Jurkat, Clone E6-1 (cell line): ENCODE results near the gene P2RY2.

Experiments used
- DNase-seq: peaks from one replicate; pipeline ENCODE4 v3.0.0-alpha.2; 2011; ENCODE audit warnings: low read depth, low spot score
- H3K4me3 ChIP-seq: 2 replicates; pipeline ENCODE4 v1.5.1; 2011; ENCODE audit warnings: mild to moderate bottlenecking, low read length, control low read depth, moderate library complexity

The P2RY2 gene

GRCh38 chr11:73236854-73237253, 18.8 kb downstream of the P2RY2 start:
- no peak for DNase-seq
- H3K4me3 ChIP-seq: no peak overlapping the region

GRCh38 chr11:73237471-73238290, 19.6 kb downstream of the P2RY2 start:
- no peak for DNase-seq
- H3K4me3 ChIP-seq: no peak overlapping the region

- no peak for DNase-seq
- no peak overlapping the region for H3K4me3 ChIP-seq
These were observed 21.0 kb downstream of the P2RY2 start for GRCh38 chr11:73239111-73239521.

GRCh38 chr11:73239571-73240189, 21.6 kb downstream of the P2RY2 start:
- H3K4me3 ChIP-seq: no peak overlapping the region
- no peak for DNase-seq

GRCh38 chr11:73240190-73240781, 22.2 kb downstream of the P2RY2 start:
- H3K4me3 ChIP-seq: no peak overlapping the region
- DNase-seq: no peak

- H3K4me3 ChIP-seq: no peak overlapping the region
- DNase-seq: no peak
These were observed 23.2 kb downstream of the P2RY2 start for GRCh38 chr11:73241300-73241699.

- peak; percentile 50 for DNase-seq
- peak overlapping the region; percentile 38 for H3K4me3 ChIP-seq
These were observed 24.4 kb downstream of the P2RY2 start for GRCh38 chr11:73242251-73243092.

GRCh38 chr11:73243093-73243485, 25.0 kb downstream of the P2RY2 start:
- no peak overlapping the region for H3K4me3 ChIP-seq

GRCh38 chr11:73244589-73245240, 26.6 kb downstream of the P2RY2 start:
- DNase-seq: no peak
- no peak overlapping the region for H3K4me3 ChIP-seq

More at GRCh38 chr11:73243093-73243485, 25.0 kb downstream of the P2RY2 start:
- no peak for DNase-seq

- no peak overlapping the region for H3K4me3 ChIP-seq
- DNase-seq: no peak
These were observed 27.4 kb downstream of the P2RY2 start for GRCh38 chr11:73245461-73245860.

- DNase-seq: no peak
- no peak overlapping the region for H3K4me3 ChIP-seq
These were observed 28.2 kb downstream of the P2RY2 start for GRCh38 chr11:73246303-73246702.

GRCh38 chr11:73248526-73249185, 30.6 kb downstream of the P2RY2 start:
- DNase-seq: no peak
- H3K4me3 ChIP-seq: no peak overlapping the region

GRCh38 chr11:73249304-73249703, 31.2 kb downstream of the P2RY2 start:
- no peak for DNase-seq

GRCh38 chr11:73249853-73250783, 32.0 kb downstream of the P2RY2 start:
- H3K4me3 ChIP-seq: no peak overlapping the region
- no peak for DNase-seq

More at GRCh38 chr11:73249304-73249703, 31.2 kb downstream of the P2RY2 start:
- H3K4me3 ChIP-seq: no peak overlapping the region

GRCh38 chr11:73252577-73253191, 34.6 kb downstream of the P2RY2 start:
- H3K4me3 ChIP-seq: no peak overlapping the region
- DNase-seq: peak; percentile 28

GRCh38 chr11:73257342-73258103, 39.4 kb downstream of the P2RY2 start:
- no peak for DNase-seq
- no peak overlapping the region for H3K4me3 ChIP-seq
